ENCODE data around the gene SFI1.

Gene SFI1

GRCh38 chr22:31651664-31652063 is 155.3 kb downstream of the SFI1 start:
- ATAC-seq (ENCODE audit: insufficient read depth, low read depth) (no peak), DNase-seq (no peak)
- Histone ChIP-seq H2AFZ (ENCODE audit: low read depth, low read length) (no peak overlapping the region), H3K4me3 (ENCODE audit: low read depth in 1 of 2, low read length in 2 of 2) (no peak overlapping the region), H3K4me2 (ENCODE audit: insufficient read depth, low read length) (no peak overlapping the region), H3K9me3 (ENCODE audit: insufficient read depth, low read length, severe bottlenecking) (no peaks in the 10 kb centered on the region), H4K20me1 (ENCODE audit: insufficient read depth, low read length) (peaks cover 5% of the 10 kb centered on the region; the same call in 1 of the 2 replicates), H3K9ac (ENCODE audit: low read depth, low read length) (no peak overlapping the region), H3K27ac (ENCODE audit: low read length) (no peak overlapping the region), H3K27me3 (ENCODE audit: insufficient read depth, low read length, poor library complexity) (no peaks in the 10 kb centered on the region), H3K79me2 (ENCODE audit: insufficient read depth, low read length) (peaks cover 39% of the 10 kb centered on the region), H3K4me1 (ENCODE audit: insufficient read depth, low read length) (no peaks in the 10 kb centered on the region), H3K36me3 (ENCODE audit: insufficient read depth, low read length) (peaks cover 28% of the 10 kb centered on the region)
- TF ChIP-seq EZH2 (IDR thresholded peaks at IDR 0.05; ENCODE audit: borderline replicate concordance, low read depth, low read length, severe bottlenecking) (no peak), CTCF (IDR thresholded peaks at IDR 0.05; ENCODE audit: borderline replicate concordance, extremely low read depth, low read length, poor library complexity, severe bottlenecking) (no peak)

DNA sequence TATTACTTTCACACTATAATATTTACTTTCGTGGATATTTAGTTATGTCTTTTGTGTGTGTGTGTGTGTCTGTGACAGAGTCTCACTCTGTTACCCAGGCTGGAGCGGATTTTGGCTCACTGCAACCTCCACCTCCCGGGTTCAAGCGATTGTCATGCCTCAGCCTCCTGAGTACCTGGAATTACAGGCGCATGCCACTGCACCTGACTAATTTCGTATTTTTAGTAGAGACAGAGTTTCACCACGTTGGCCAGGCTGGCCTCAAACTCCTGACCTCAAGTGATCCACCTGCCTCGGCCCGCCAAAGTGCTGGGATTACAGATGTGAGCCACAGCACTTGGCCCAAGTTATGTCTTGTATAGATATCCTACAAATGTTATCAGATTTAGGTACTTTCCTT is 155.8 kb downstream of the SFI1 start:
- ATAC-seq (ENCODE audit: insufficient read depth, low read depth) (no peak), DNase-seq (no peak)
- Histone ChIP-seq H3K4me2 (ENCODE audit: insufficient read depth, low read length) (no peak overlapping the region), H3K79me2 (ENCODE audit: insufficient read depth, low read length) (peaks cover 40% of the 10 kb centered on the region), H3K4me3 (ENCODE audit: low read depth in 1 of 2, low read length in 2 of 2) (no peak overlapping the region), H3K9ac (ENCODE audit: low read depth, low read length) (no peak overlapping the region), H3K36me3 (ENCODE audit: insufficient read depth, low read length) (peaks cover 24% of the 10 kb centered on the region), H3K9me3 (ENCODE audit: insufficient read depth, low read length, severe bottlenecking) (no peaks in the 10 kb centered on the region), H3K4me1 (ENCODE audit: insufficient read depth, low read length) (no peaks in the 10 kb centered on the region), H2AFZ (ENCODE audit: low read depth, low read length) (no peak overlapping the region), H3K27ac (ENCODE audit: low read length) (no peak overlapping the region), H4K20me1 (ENCODE audit: insufficient read depth, low read length) (peaks cover 5% of the 10 kb centered on the region; the same call in 1 of the 2 replicates), H3K27me3 (ENCODE audit: insufficient read depth, low read length, poor library complexity) (no peaks in the 10 kb centered on the region)
- TF ChIP-seq EZH2 (IDR thresholded peaks at IDR 0.05; ENCODE audit: borderline replicate concordance, low read depth, low read length, severe bottlenecking) (no peak), CTCF (IDR thresholded peaks at IDR 0.05; ENCODE audit: borderline replicate concordance, extremely low read depth, low read length, poor library complexity, severe bottlenecking) (no peak)

DNA sequence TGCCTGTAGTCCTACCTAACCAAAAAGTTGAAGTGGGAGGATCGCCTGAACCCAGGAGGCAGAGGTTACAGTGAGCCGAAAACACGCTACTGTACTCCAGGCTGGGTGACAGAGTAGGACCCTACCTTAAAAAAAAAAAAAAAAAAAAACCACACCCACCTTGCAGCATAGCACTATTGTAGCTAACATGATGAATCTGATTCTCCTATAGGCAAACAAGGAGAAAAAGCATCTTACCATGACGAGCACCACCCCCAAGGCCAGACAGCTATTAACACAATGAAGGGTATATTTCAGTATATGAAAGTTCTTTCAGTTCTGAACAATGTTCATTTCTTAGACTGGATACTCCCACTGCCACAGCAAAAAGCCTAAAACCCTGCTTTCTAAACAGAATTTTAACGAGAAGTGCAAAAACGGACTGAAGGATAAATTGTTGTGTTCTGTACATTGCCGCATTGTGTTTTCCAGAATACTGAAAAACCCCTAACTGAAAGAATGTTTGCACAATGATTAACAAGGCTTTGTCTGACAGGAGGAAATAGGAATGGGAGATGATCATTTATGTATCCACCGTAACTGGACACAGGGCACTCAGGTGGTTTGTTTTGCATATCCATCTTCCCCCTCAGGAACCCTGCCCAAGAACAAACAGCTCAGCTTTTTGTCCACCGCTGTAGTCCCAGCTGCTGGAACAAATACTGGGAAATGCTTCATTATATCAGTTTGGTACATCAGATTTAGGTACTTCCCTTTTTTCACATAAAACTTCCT is 156.8 kb downstream of the SFI1 start:
- Histone ChIP-seq H3K4me2 (ENCODE audit: insufficient read depth, low read length) (no peak overlapping the region), H3K9ac (ENCODE audit: low read depth, low read length) (no peak overlapping the region), H3K4me1 (ENCODE audit: insufficient read depth, low read length) (no peaks in the 10 kb centered on the region), H4K20me1 (ENCODE audit: insufficient read depth, low read length) (peaks cover 5% of the 10 kb centered on the region; the same call in 1 of the 2 replicates), H3K27me3 (ENCODE audit: insufficient read depth, low read length, poor library complexity) (no peaks in the 10 kb centered on the region), H3K36me3 (ENCODE audit: insufficient read depth, low read length) (peaks cover 14% of the 10 kb centered on the region), H2AFZ (ENCODE audit: low read depth, low read length) (no peak overlapping the region), H3K79me2 (ENCODE audit: insufficient read depth, low read length) (peaks cover 46% of the 10 kb centered on the region), H3K9me3 (ENCODE audit: insufficient read depth, low read length, severe bottlenecking) (no peaks in the 10 kb centered on the region), H3K4me3 (ENCODE audit: low read depth in 1 of 2, low read length in 2 of 2) (no peak overlapping the region), H3K27ac (ENCODE audit: low read length) (no peak overlapping the region)
- DNase-seq (no peak), ATAC-seq (ENCODE audit: insufficient read depth, low read depth) (no peak)
- TF ChIP-seq CTCF (IDR thresholded peaks at IDR 0.05; ENCODE audit: borderline replicate concordance, extremely low read depth, low read length, poor library complexity, severe bottlenecking), result no peak
- TF ChIP-seq EZH2 (IDR thresholded peaks at IDR 0.05; ENCODE audit: borderline replicate concordance, low read depth, low read length, severe bottlenecking), result no peak

All from DND-41 (cell line).